ENCODE data around the gene MT1H. TPM values are rescaled to one million over a fixed set of nuclear protein-coding genes. Genes with fewer than 3 reads are reported as not detected.
A peak's percentile ranks its signal among the peaks of the same experiment; 100 is the strongest.
"Not testable (repeated sequence)": the region's sequence is repeated elsewhere in the genome, so short reads cannot be mapped to it uniquely, and the experiment has no call there.

The MT1H gene
- not detected for total RNA-seq

- ATAC-seq (ENCODE audit: low read depth) (peak; percentile 27), DNase-seq (peak; percentile 45)
- Mint-ChIP-seq H3K9me3 (no peaks in the 10 kb centered on the region), H3K4me1 (peaks cover 31% of the 10 kb centered on the region), H3K27me3 (peaks cover 70% of the 10 kb centered on the region), H3K4me3 (peak within 1 kb of the TSS; percentile 65), H3K36me3 (no peaks in the 10 kb centered on the region), H3K27ac (no peak within 1 kb of the TSS)
- POLR2A ChIA-PET, result interaction anchor here (1.1 to 2.3 kb wide), 6 partner anchors 7 to 44 kb away, joined by 3 to 13 read pairs (median 4); partner anchors contain the start of genes MT1E and MT1X
Observed at GRCh38 chr16:56669005-56669839, at the start of gene MT1H. Gene MT1H (plus strand): TSS chr16:56669814. CDS start chr16:56669885, 71 bp downstream.

DNA sequence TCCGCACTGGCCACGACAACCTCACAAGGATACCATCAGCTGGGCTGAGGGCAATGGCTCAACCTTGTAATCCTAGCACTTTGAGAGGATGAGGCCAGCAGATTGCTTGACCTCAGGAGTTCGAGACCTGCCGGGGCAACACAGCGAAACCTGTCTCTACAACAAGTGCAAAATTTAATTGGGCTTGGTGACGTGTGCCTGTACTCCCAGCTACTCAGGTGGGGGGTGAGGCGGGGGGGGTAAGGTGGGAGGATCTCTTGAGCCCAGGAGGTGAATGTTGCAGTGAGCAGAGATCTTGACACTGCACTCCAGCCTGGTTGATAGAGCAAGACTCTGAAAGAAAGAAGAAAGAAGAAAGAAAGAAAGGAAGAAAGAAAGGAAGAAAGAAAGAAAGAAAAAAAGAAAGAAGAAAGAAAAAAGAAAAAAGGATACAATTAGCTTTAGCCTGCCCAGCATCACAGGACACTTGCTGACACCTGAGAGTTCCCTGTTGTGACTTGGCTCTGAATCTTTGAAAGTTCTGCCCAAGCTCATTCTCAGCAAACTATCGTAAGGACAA, 49.2 kb upstream of the MT1H start:
- H3K36me3 Mint-ChIP-seq, result peaks cover 3% of the 10 kb centered on the region
- DNase-seq, result no peak
- no peak overlapping the region for H3K27ac Mint-ChIP-seq
- POLR2A ChIA-PET, result interaction anchor here (1.0 kb wide), 1 partner anchor 11 kb away, joined by 4 read pairs; no protein-coding TSS in a partner anchor
- H3K27me3 Mint-ChIP-seq, result peaks cover 20% of the 10 kb centered on the region
- no peak for ATAC-seq (ENCODE audit: low read depth)
- no peaks in the 10 kb centered on the region for H3K9me3 Mint-ChIP-seq
- H3K4me1 Mint-ChIP-seq, result peaks cover 28% of the 10 kb centered on the region
- H3K4me3 Mint-ChIP-seq, result no peak overlapping the region

DNA sequence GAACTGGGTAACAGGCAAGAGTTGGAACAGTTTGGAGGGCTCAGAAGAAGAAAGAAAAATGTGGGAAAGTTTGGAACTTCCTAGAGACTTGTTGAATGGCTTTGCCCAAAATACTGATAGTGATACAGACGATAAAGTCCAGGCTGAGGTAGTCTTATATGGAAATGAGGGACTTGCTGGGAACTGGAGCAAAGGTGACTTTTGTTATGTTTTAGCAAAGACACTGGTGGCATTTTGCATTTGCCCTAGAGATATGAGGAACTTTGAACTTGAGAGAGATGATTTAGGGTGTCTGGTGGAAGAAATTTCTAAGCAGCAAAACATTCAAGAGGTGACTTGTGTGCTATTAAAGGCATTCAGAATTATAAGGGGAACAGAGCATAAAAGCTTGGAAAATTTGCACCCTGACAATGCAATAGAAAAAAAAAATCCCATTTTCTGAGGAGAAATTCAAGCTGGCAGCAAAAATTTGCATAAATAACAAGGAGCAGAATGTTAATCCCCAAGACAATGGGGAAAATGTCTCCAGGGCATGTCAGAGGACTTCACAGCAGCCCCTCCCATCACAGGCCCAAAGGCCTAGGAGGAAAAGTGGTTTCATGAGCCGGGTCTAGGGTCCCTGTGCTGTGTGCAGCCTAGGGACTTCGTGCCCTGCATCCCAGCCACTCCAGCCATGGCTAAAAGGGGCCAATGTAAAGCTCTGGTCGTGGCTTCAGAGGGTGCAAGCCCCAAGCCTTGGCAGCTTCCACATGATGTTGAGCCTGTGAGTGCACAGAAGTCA, 47.8 kb upstream of the MT1H start:
- H3K36me3 Mint-ChIP-seq; ATAC-seq (ENCODE audit: low read depth); H3K27ac Mint-ChIP-seq; DNase-seq; H3K4me3 Mint-ChIP-seq; H3K9me3 Mint-ChIP-seq: not testable (repeated sequence)
- H3K27me3 Mint-ChIP-seq, result peaks cover 24% of the 10 kb centered on the region
- H3K4me1 Mint-ChIP-seq, result peaks cover 28% of the 10 kb centered on the region
- POLR2A ChIA-PET, result interaction anchor here (0.6 kb wide), 1 partner anchor 8 kb away, joined by 4 read pairs; no protein-coding TSS in a partner anchor

- not testable (repeated sequence) for H3K27ac Mint-ChIP-seq; H3K4me3 Mint-ChIP-seq; DNase-seq; ATAC-seq (ENCODE audit: low read depth); H3K36me3 Mint-ChIP-seq; H3K9me3 Mint-ChIP-seq
- POLR2A ChIA-PET, result interaction anchor here (1.3 to 1.8 kb wide), 2 partner anchors 14 to 79 kb away, joined by 3 to 12 read pairs; partner anchors contain the start of gene MT2A
- H3K4me1 Mint-ChIP-seq, result peaks cover 21% of the 10 kb centered on the region
- peaks cover 25% of the 10 kb centered on the region for H3K27me3 Mint-ChIP-seq
Observed at GRCh38 chr16:56623184-56623583, 46.4 kb upstream of the MT1H start.

- H3K9me3 Mint-ChIP-seq, result no peaks in the 10 kb centered on the region
- peaks cover 19% of the 10 kb centered on the region for H3K4me1 Mint-ChIP-seq
- no peak overlapping the region for H3K4me3 Mint-ChIP-seq
- ATAC-seq (ENCODE audit: low read depth) (no peak), DNase-seq (no peak)
- POLR2A ChIA-PET, result interaction anchor here (1.3 to 1.8 kb wide), 2 partner anchors 15 to 78 kb away, joined by 3 to 12 read pairs; partner anchors contain the start of gene MT2A
- H3K27ac Mint-ChIP-seq, result no peak overlapping the region
- H3K27me3 Mint-ChIP-seq, result peaks cover 20% of the 10 kb centered on the region
- peaks cover 4% of the 10 kb centered on the region for H3K36me3 Mint-ChIP-seq
Observed at GRCh38 chr16:56623637-56624036, 46.0 kb upstream of the MT1H start.

- DNase-seq (peak; percentile 80), ATAC-seq (ENCODE audit: low read depth) (peak; percentile 86)
- Mint-ChIP-seq H3K27me3 (peaks cover 18% of the 10 kb centered on the region), H3K27ac (peak within 1 kb of the TSS; percentile 93), H3K36me3 (peaks cover 4% of the 10 kb centered on the region), H3K9me3 (no peaks in the 10 kb centered on the region), H3K4me3 (peak within 1 kb of the TSS; percentile 94), H3K4me1 (peaks cover 17% of the 10 kb centered on the region)
- POLR2A ChIA-PET, result interaction anchor here (0.7 to 2.2 kb wide), 20 partner anchors 8 to 93 kb away, joined by 3 to 22 read pairs (median 4); partner anchors contain the start of genes MT1H, MT1X and MT2A
Observed at GRCh38 chr16:56625140-56625942, 44.3 kb upstream of the MT1H start, which contains the start of gene MT1E. Gene MT1E (plus strand): TSS chr16:56625781. CDS start chr16:56625852, 71 bp downstream.

DNA sequence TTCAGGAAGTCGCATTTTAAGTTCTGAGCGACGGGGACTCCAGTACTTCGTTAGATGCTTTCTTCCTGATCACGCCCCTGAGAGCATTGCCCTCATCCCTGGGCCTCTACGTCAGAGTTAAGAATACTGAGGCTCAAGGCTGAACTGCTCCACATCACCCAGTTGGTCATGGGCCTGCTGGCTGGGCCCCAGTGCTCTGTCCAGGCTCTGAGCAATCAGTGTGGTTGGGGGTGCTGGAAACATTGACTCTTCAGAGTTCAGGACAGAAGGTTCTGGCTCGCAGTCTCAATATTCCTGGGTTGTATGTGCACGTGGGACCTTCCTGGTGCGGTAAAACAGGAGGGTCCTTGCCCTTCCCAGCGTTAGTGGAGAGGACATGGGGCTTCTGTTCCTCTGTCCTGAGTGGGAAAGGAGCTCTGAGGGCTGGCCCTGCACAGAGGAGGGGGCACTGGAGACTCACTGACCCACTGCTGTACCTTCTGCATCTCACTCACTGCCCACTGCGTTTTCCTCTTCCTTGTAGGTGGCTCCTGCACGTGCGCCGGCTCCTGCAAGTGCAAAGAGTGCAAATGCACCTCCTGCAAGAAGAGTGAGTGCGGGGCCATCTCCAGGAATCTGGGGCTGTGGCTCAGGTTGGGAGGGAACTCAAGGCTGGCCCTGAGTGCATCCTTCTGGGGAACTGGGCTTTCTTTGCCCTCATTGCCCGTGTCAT, 43.5 kb upstream of the MT1H start:
- Mint-ChIP-seq H3K27ac (peak overlapping the region; percentile 91), H3K4me3 (peak overlapping the region; percentile 94), H3K27me3 (peaks cover 26% of the 10 kb centered on the region), H3K36me3 (peaks cover 4% of the 10 kb centered on the region), H3K4me1 (peaks cover 17% of the 10 kb centered on the region), H3K9me3 (no peaks in the 10 kb centered on the region)
- ATAC-seq (ENCODE audit: low read depth), result peak; percentile 46
- DNase-seq, result no peak
- POLR2A ChIA-PET, result interaction anchor here (0.7 to 2.2 kb wide), 19 partner anchors 9 to 92 kb away, joined by 3 to 22 read pairs (median 4); partner anchors contain the start of genes MT1X and MT2A

- ATAC-seq (ENCODE audit: low read depth) (no peak), DNase-seq (no peak)
- H3K36me3 Mint-ChIP-seq, result peaks cover 4% of the 10 kb centered on the region
- no peak overlapping the region for H3K27ac Mint-ChIP-seq
- H3K4me3 Mint-ChIP-seq, result peak overlapping the region; percentile 94
- H3K27me3 Mint-ChIP-seq, result peaks cover 32% of the 10 kb centered on the region
- H3K9me3 Mint-ChIP-seq, result no peaks in the 10 kb centered on the region
- POLR2A ChIA-PET, result interaction anchor here (1.6 to 1.9 kb wide), 2 partner anchors 10 to 12 kb away, joined by 5 to 6 read pairs; no protein-coding TSS in a partner anchor
- peaks cover 17% of the 10 kb centered on the region for H3K4me1 Mint-ChIP-seq
Observed at GRCh38 chr16:56626685-56627084, 42.9 kb upstream of the MT1H start.

- POLR2A ChIA-PET, result no interaction called here
- Mint-ChIP-seq H3K27ac (no peak overlapping the region), H3K9me3 (no peaks in the 10 kb centered on the region), H3K27me3 (peaks cover 47% of the 10 kb centered on the region), H3K4me3 (peak overlapping the region; percentile 6), H3K4me1 (peaks cover 20% of the 10 kb centered on the region), H3K36me3 (peaks cover 2% of the 10 kb centered on the region)
- no peak for ATAC-seq (ENCODE audit: low read depth)
- DNase-seq, result no peak
Observed at GRCh38 chr16:56628486-56629350, 40.9 kb upstream of the MT1H start.

DNA sequence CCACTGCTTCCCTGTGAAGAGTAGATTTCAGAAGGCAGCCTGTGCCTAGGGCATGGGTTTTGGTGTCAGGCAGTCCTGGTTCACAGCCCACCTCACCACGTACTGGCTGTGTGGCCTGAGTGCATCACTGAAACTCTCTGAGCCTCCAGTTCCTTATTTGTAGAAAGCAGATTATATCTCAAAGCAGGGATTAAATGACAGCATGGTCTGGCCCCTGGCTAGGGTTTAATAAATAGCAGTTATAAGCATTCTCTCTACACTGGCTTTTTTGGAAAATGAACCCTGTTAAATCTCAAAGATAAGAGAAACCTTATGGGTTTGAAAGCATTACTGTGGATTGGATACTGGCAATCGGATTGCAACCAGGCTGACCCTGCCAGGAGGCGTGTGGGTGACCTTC, 40.1 kb upstream of the MT1H start:
- no peak for ATAC-seq (ENCODE audit: low read depth)
- Mint-ChIP-seq H3K4me3 (no peak overlapping the region), H3K4me1 (peaks cover 20% of the 10 kb centered on the region), H3K27ac (no peak overlapping the region), H3K36me3 (peaks cover 2% of the 10 kb centered on the region), H3K9me3 (no peaks in the 10 kb centered on the region), H3K27me3 (peaks cover 52% of the 10 kb centered on the region)
- no peak for DNase-seq
- POLR2A ChIA-PET, result interaction anchor here (1.9 kb wide), 1 partner anchor 14 kb away, joined by 6 read pairs; no protein-coding TSS in a partner anchor

- DNase-seq (no peak), ATAC-seq (ENCODE audit: low read depth) (no peak)
- POLR2A ChIA-PET, result interaction anchor here (1.9 kb wide), 1 partner anchor 13 kb away, joined by 6 read pairs; no protein-coding TSS in a partner anchor
- Mint-ChIP-seq H3K9me3 (no peaks in the 10 kb centered on the region), H3K4me1 (peaks cover 21% of the 10 kb centered on the region), H3K4me3 (no peak overlapping the region), H3K36me3 (peaks cover 2% of the 10 kb centered on the region), H3K27me3 (peaks cover 53% of the 10 kb centered on the region), H3K27ac (no peak overlapping the region)
Observed at GRCh38 chr16:56630134-56630533, 39.5 kb upstream of the MT1H start.

All from activated naive CD8-positive, alpha-beta T cell treated with anti-CD3 and anti-CD28 coated beads, Interleukin-2, amount 10 ng/mL, durations not matched to agents 7 days and 5 days (primary cell).